DMS 273 (cell line): ENCODE results near the gene PUS3.

Experiments used
- DNase-seq: peaks from one replicate; lab custom pipeline; 2025; ENCODE audit not compliant: unreplicated experiment; lab: John Stamatoyannopoulos, UW

Gene PUS3

GRCh38 chr11:125902927-125903710 lies at the start of gene PUS3:
Gene PUS3, minus strand, starts transcription at chr11:125903206. Its CDS starts 6,922 bp downstream, at chr11:125896284.
- peak; percentile 90 for DNase-seq

- no peak for DNase-seq
Measured at GRCh38 chr11:125952559-125952958, 49.6 kb upstream of the PUS3 start.

GRCh38 chr11:125951731-125952130 lies 48.7 kb upstream of the PUS3 start:
- DNase-seq = no peak

GRCh38 chr11:125950696-125951651 lies 48.0 kb upstream of the PUS3 start:
- no peak for DNase-seq

GRCh38 chr11:125950178-125950490 lies 47.1 kb upstream of the PUS3 start:
- DNase-seq = no peak

GRCh38 chr11:125949271-125950177 lies 46.5 kb upstream of the PUS3 start:
- no peak for DNase-seq

GRCh38 chr11:125948278-125949051 lies 45.5 kb upstream of the PUS3 start:
- no peak for DNase-seq

- no peak for DNase-seq
Measured at GRCh38 chr11:125947419-125948277, 44.6 kb upstream of the PUS3 start.

- DNase-seq = no peak
Measured at GRCh38 chr11:125946712-125947418, 43.9 kb upstream of the PUS3 start.

GRCh38 chr11:125945797-125946520 lies 43.0 kb upstream of the PUS3 start, which contains the start of gene VSIG10L2:
Gene VSIG10L2, plus strand, starts transcription at chr11:125946044. Its CDS starts 12 bp downstream, at chr11:125946056.
- no peak for DNase-seq

GRCh38 chr11:125945011-125945796 lies 42.2 kb upstream of the PUS3 start:
- no peak for DNase-seq

- no peak for DNase-seq
Measured at GRCh38 chr11:125944350-125945010, 41.5 kb upstream of the PUS3 start.

GRCh38 chr11:125943661-125944349 lies 40.8 kb upstream of the PUS3 start:
- DNase-seq = no peak

- no peak for DNase-seq
Measured at GRCh38 chr11:125942771-125943428, 39.9 kb upstream of the PUS3 start.
